ENCODE data around the gene EBLN1.

DNA sequence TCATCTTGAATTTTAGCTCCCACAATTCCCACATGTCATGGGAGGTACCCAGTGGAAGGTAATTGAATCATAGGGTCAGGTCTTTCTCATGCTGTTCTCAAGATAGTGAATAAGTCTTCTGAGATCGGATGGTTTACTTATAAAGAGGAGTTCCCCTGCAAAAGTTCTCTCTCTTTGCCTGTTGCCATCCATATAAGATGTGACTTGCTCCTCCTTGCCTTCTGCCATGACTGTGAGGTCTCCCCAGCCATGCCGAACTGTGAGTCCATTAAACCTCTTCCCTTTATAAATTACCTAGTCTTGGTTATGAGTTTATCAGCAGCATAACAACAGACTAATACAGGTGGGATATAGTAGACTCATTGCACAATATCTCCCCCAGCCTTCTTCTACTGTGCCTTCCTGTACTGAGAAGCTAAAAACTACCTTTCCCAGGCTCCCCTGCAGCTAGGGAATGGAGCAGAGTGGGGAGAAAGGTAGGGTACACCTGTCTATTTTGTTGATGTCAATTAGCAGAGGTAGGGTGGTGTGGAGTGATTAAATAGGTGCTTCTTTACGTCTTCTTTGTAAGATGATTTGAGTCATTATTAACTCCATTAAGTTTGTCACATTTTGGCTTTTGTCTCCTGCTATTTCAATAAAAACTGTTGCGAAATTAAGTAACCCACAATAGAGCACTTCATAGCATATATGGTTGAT lies 48.2 kb upstream of the EBLN1 start:
- no peak for TF ChIP-seq TAF1 (IDR thresholded peaks at IDR 0.05; ENCODE audit: low read depth, low read length)
- no peak for TF ChIP-seq POLR2A (IDR thresholded peaks at IDR 0.05; ENCODE audit: control extremely low read depth in 1 of 2, low read depth in 2 of 2, low read length in 2 of 2)
- no peak for TF ChIP-seq ATF2 (IDR thresholded peaks at IDR 0.05; ENCODE audit: low read length)
- TF ChIP-seq SIX5 (IDR thresholded peaks at IDR 0.05; ENCODE audit: low read depth, low read length) = no peak
- no peak for TF ChIP-seq FOSL1 (IDR thresholded peaks at IDR 0.05; ENCODE audit: insufficient read depth, low read depth, low read length)
- TF ChIP-seq POLR2AphosphoS5 (IDR thresholded peaks at IDR 0.05; ENCODE audit: low read depth, low read length) = no peak
- TF ChIP-seq RNF2 (IDR thresholded peaks at IDR 0.05; ENCODE audit: borderline replicate concordance, low read depth, low read length, missing control alignments, poor library complexity, severe bottlenecking) = no peak
- TF ChIP-seq TCF12 (IDR thresholded peaks at IDR 0.05; ENCODE audit: low read depth, low read length) = no peak
- TF ChIP-seq JUND (IDR thresholded peaks at IDR 0.05; ENCODE audit: low read length) = no peak
- no peak for TF ChIP-seq POU5F1 (IDR thresholded peaks at IDR 0.05; ENCODE audit: low read depth, low read length)
- no peak for TF ChIP-seq RFX5 (IDR thresholded peaks at IDR 0.05; ENCODE audit: borderline replicate concordance, low read depth, low read length)
- no peak for TF ChIP-seq EZH2 (IDR thresholded peaks at IDR 0.05; ENCODE audit: low read depth, low read length, severe bottlenecking)
- TF ChIP-seq BRCA1 (IDR thresholded peaks at IDR 0.05; ENCODE audit: low read depth, low read length) = no peak

Measured in H1 (cell line).